Measurements from ENCODE around the gene GMEB2.

GMEB2 gene

DNA sequence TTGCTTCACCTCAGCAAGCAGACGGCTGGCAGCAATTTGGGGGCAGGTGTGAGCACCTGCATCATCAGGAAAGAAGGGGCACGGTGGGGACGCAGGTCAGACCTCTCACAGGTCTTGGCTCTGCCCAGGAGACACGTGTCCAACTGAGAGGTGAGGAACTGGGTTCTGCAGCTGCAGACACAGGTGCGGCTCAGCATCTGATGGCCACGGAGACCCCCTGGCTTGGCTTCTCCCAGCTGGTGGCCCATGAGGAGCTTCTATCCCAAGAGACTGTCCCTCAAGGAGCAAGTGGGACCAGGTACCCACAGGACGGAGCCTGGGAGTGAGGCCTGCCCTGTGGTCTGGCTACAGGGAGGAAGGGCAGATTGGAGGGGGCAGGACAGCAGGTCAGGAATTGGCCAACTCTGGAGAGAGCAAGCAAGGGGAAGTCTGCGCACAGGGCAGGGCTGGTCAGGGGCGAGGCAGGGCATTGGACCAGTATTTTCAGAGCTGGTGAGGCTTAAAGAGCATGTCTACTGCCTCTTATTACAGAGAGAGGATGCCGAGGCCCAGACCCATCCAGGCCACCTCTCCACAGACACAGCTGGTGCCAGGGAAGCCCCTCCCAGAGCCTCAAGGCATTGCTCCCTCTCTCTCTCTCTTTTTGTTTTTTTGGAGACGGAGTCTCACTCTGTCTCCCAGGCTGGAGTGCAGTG is 22.1 kb upstream of the GMEB2 start:
- no peaks in the 10 kb centered on the region for H3K36me3 ChIP-seq (ENCODE audit: control insufficient read depth, insufficient read depth, low read length)
- TF ChIP-seq, protein P1, sequence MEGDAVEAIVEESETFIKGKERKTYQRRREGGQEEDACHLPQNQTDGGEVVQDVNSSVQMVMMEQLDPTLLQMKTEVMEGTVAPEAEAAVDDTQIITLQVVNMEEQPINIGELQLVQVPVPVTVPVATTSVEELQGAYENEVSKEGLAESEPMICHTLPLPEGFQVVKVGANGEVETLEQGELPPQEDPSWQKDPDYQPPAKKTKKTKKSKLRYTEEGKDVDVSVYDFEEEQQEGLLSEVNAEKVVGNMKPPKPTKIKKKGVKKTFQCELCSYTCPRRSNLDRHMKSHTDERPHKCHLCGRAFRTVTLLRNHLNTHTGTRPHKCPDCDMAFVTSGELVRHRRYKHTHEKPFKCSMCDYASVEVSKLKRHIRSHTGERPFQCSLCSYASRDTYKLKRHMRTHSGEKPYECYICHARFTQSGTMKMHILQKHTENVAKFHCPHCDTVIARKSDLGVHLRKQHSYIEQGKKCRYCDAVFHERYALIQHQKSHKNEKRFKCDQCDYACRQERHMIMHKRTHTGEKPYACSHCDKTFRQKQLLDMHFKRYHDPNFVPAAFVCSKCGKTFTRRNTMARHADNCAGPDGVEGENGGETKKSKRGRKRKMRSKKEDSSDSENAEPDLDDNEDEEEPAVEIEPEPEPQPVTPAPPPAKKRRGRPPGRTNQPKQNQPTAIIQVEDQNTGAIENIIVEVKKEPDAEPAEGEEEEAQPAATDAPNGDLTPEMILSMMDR (IDR thresholded peaks at IDR 0.05; ENCODE audit: insufficient read depth, low read length, poor library complexity, severe bottlenecking): no peak

GRCh38 chr20:63648190-63648589 is 21.3 kb upstream of the GMEB2 start:
- TF ChIP-seq, protein P1 (IDR thresholded peaks at IDR 0.05; ENCODE audit: insufficient read depth, low read length, poor library complexity, severe bottlenecking): no peak
- no peaks in the 10 kb centered on the region for H3K36me3 ChIP-seq (ENCODE audit: control insufficient read depth, insufficient read depth, low read length)
- no peak for DNase-seq (ENCODE audit: extremely low read depth, insufficient read length)
- H3K27me3 ChIP-seq (replicated peaks; ENCODE audit: control insufficient read depth, insufficient read depth, low read length): no peaks in the 10 kb centered on the region; the same call in 1 of the 2 replicates
- H3K4me3 ChIP-seq (replicated peaks; ENCODE audit: low read depth, low read length): no peak overlapping the region

More for the DNA sequence above, 22.1 kb upstream of the GMEB2 start:
- no peaks in the 10 kb centered on the region; the same call in 1 of the 2 replicates for H3K27me3 ChIP-seq (replicated peaks; ENCODE audit: control insufficient read depth, insufficient read depth, low read length)
- no peak for DNase-seq (ENCODE audit: extremely low read depth, insufficient read length)
- no peak overlapping the region for H3K4me3 ChIP-seq (replicated peaks; ENCODE audit: low read depth, low read length)

DNA sequence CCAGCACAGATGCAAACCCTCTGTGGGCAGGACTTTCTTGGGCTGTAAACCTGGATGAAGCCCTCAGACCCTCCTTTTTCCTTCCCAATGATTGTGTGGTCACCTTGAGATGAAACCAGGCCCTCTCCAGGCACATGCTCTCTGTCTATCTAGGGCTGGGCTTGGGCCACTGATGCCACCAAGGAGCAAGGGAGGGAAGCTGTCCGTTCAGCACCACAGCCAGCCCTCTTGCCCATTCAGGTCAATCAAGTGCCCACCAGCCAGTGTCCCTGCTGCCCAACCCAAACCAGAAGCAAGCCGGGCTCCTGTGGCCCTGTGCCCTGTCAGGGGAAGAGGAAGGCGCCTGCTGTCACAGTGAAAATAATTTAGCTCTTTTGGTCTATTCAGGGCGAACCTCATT is 18.3 kb upstream of the GMEB2 start:
- no peak for DNase-seq (ENCODE audit: extremely low read depth, insufficient read length)
- TF ChIP-seq, protein P1 (IDR thresholded peaks at IDR 0.05; ENCODE audit: insufficient read depth, low read length, poor library complexity, severe bottlenecking): no peak
- Histone ChIP-seq H3K36me3 (ENCODE audit: control insufficient read depth, insufficient read depth, low read length) (no peaks in the 10 kb centered on the region), H3K4me3 (replicated peaks; ENCODE audit: low read depth, low read length) (no peak overlapping the region), H3K27me3 (replicated peaks; ENCODE audit: control insufficient read depth, insufficient read depth, low read length) (no peaks in the 10 kb centered on the region)

- DNase-seq (ENCODE audit: extremely low read depth, insufficient read length): no peak
- TF ChIP-seq, protein P1 (IDR thresholded peaks at IDR 0.05; ENCODE audit: insufficient read depth, low read length, poor library complexity, severe bottlenecking): no peak
These were observed 17.0 kb upstream of the GMEB2 start for GRCh38 chr20:63643946-63644345.

GRCh38 chr20:63643499-63643898 is 16.6 kb upstream of the GMEB2 start:
- no peaks in the 10 kb centered on the region for H3K27me3 ChIP-seq (replicated peaks; ENCODE audit: control insufficient read depth, insufficient read depth, low read length)
- no peaks in the 10 kb centered on the region for H3K36me3 ChIP-seq (ENCODE audit: control insufficient read depth, insufficient read depth, low read length)
- TF ChIP-seq, protein P1 (IDR thresholded peaks at IDR 0.05; ENCODE audit: insufficient read depth, low read length, poor library complexity, severe bottlenecking): no peak
- no peak for DNase-seq (ENCODE audit: extremely low read depth, insufficient read length)
- no peak overlapping the region for H3K4me3 ChIP-seq (replicated peaks; ENCODE audit: low read depth, low read length)

More at GRCh38 chr20:63643946-63644345, 17.0 kb upstream of the GMEB2 start:
- no peak overlapping the region for H3K4me3 ChIP-seq (replicated peaks; ENCODE audit: low read depth, low read length)
- H3K27me3 ChIP-seq (replicated peaks; ENCODE audit: control insufficient read depth, insufficient read depth, low read length): no peaks in the 10 kb centered on the region
- H3K36me3 ChIP-seq (ENCODE audit: control insufficient read depth, insufficient read depth, low read length): no peaks in the 10 kb centered on the region
